Suprapubic skin (tissue), 4 donors: Measurements from ENCODE around the gene GFOD1.

ENCODE experiments used
- EP300 ChIP-seq: sonication (generic); formaldehyde crosslinking; IDR thresholded peaks from one replicate; pipeline ENCODE4 v1.6.1; 2017; ENCODE audit warnings: antibody characterized with exemption
- POLR2A ChIP-seq, 2 donors: fragments of 450-650 bp; IDR thresholded peaks; one replicate each; pipeline ENCODE4 v1.6.1; 2017; ENCODE audit warnings: antibody characterized with exemption in 2 of 2, mild to moderate bottlenecking in 2 of 2, moderate library complexity in 2 of 2
- POLR2AphosphoS5 ChIP-seq, 3 donors: sonication (generic); formaldehyde crosslinking; IDR thresholded peaks; one replicate each; pipeline ENCODE4 v1.6.1; 2017; ENCODE audit warnings: antibody characterized with exemption in 3 of 3
- TF ChIP-seq, protein P1 (sequence below), 2 donors: fragments of 200-600 bp in 1 of 2; fragments of 450-650 bp in 1 of 2; sonication (generic) in 1 of 2; IDR thresholded peaks; one replicate each; pipeline ENCODE4 v1.5.1; 2016 to 2019; ENCODE audit warnings: antibody characterized with exemption in 2 of 2, mild to moderate bottlenecking in 1 of 2, moderate library complexity in 1 of 2

DNA sequence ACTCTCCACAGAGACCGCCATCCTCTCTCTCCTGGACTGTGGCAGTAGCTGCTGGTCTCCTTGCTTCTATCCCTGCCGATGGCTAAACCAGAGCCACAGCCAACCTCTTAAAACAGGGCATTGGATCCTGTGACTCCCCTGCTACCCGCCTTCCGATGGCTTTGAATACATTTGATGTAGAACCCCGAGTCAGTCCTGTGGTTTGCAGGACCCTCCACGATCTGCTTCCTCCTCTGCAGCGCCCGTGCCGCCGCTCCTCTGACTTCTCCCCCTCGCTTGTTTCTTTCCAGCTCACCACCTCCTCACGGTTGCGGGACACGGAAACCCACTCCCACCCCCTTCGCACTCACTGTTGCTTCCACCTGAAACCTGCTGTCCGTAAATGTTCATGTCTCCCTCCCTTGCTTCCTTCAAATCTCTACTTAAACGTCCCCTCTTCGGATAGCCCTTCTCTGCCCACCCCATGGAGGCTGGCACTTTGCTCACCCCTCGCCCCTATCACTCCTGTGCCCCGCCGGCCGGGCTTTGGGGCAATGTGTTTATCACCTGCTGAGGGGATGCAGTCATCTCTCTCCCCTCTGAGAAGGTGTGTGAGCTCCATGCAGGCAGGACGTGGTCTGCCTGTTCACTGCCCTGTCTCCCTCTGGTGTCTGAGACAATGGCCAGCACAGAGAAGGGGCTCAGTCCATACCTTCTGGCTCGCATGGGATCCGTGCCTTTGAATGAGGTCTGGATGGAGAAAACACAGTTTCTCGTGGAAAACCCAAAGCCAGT, 67.8 kb downstream of the GFOD1 start:
- TF ChIP-seq EP300 (no peak), POLR2AphosphoS5 (IDR thresholded peaks at IDR 0.05) (no peak), POLR2A (IDR thresholded peaks at IDR 0.05) (no peak)
- TF ChIP-seq, protein P1, sequence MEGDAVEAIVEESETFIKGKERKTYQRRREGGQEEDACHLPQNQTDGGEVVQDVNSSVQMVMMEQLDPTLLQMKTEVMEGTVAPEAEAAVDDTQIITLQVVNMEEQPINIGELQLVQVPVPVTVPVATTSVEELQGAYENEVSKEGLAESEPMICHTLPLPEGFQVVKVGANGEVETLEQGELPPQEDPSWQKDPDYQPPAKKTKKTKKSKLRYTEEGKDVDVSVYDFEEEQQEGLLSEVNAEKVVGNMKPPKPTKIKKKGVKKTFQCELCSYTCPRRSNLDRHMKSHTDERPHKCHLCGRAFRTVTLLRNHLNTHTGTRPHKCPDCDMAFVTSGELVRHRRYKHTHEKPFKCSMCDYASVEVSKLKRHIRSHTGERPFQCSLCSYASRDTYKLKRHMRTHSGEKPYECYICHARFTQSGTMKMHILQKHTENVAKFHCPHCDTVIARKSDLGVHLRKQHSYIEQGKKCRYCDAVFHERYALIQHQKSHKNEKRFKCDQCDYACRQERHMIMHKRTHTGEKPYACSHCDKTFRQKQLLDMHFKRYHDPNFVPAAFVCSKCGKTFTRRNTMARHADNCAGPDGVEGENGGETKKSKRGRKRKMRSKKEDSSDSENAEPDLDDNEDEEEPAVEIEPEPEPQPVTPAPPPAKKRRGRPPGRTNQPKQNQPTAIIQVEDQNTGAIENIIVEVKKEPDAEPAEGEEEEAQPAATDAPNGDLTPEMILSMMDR (IDR thresholded peaks at IDR 0.05): no peak
